NCI-H69 (cell line): Measurements from ENCODE around the gene BRD2.

Experiments used
- DNase-seq: peaks from one replicate; lab custom pipeline; 2025; lab: John Stamatoyannopoulos, UW

BRD2 gene

DNA sequence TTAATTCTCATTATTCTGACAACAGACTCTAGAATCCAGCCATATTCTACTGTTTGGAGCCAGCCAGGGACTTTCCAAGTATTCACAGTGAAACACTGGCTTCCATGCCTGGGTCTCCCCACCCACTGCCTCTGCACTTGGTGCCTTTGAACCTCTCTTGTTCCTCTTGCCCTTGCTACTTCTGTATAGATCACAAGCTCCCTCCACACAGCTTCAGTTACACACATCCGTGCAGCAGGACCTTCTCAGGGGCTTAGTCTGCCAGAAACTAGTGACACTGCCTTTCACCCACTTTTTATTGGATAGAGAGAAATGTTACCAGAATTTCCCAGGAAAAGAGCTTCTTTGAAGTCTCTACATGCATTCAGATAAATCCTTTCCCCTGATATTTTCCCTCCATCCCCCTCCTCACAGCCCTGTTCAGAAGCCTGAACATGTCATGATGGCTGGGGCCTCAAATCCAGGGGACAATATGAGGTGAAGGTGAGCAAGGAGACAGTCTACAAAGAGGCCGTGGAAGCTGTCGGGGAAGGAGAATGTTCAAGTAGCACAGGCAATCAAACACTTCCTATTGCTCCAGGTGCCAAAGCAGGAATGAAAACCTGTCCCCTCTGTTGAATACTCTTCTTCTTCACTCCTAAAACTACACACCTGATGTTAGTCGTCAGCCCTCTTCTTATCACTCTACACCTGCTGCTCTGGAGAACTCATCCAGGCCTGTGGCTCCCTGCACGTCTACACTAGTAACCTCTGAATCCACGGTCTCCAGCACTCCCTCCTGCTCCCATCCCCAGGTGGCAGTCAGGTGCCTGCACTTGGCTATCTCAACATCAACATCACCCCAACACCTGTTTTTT, 61.2 kb downstream of the BRD2 start:
- no peak for DNase-seq

DNA sequence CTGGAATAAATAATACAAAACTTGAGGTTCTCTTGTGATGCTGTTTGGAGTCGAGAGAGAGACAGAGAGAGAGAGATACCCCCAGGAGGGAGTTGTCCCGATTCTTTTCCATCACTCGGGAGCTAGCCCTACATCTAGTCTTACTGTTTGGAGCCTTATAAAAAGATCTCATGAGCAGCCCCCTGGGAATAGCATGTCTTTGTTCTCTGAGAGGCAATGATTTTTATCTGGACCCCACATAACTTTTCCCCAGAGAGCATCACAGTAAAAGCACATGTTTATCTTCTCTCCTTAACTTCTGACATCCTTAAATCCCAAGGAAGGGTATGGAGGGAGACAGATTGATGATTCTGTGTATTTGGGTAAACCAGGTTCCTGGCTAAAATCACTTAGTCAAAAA, 61.9 kb downstream of the BRD2 start:
- DNase-seq: no peak
